HepG2 (cell line): ENCODE data around the gene WDR27. TPM values are rescaled to one million over a fixed set of nuclear protein-coding genes. Genes with fewer than 3 reads are reported as not detected.

Experiments used
- ATAC-seq: fragments of 200-7000 bp; cut with Tn5 transposase; 3 replicates; pipeline ENCODE4 v1.9.1; 2020; ENCODE audit warnings: mild to moderate bottlenecking, moderate library complexity
- BruUV-seq: library from RNA; stranded (reverse); fragments of 400-500 nt; replicated peaks from 2 replicates; lab custom pipeline; 2021; lab: Mats Ljungman, UMichigan
- CTCF ChIA-PET: fragments of 300-600 bp; formaldehyde crosslinking; extraction: SDS; loops from one replicate; lab custom pipeline; 2021; ENCODE audit warnings: low total read pairs, inconsistent platforms, low intra/inter-chr PET ratio; lab: Yijun Ruan, JAX
- POLR2A ChIA-PET: fragments of 350-600 bp; sonication (Branson Sonifier 250); formaldehyde crosslinking; loops from one replicate; lab custom pipeline; 2020; ENCODE audit warnings: antibody characterized with exemption, inconsistent platforms; lab: Yijun Ruan, JAX
- DNase-seq: peaks from one replicate; pipeline ENCODE4 v3.0.0-alpha.2; 2015; ENCODE audit warnings: low spot score
- FAIRE-seq: peaks from 3 replicates; lab custom pipeline; 2011; peaks lifted over from hg19 to GRCh38; lab: Jason Lieb, UNC
- H2AFZ ChIP-seq: one replicate; pipeline ENCODE4 v1.6.1; 2011; ENCODE audit warnings: low read length, inconsistent platforms
- H3K27ac ChIP-seq: fragments of 300-600 bp; 3 replicates; pipeline ENCODE4 v1.8.0; 2011; ENCODE audit warnings: mixed run types, mild to moderate bottlenecking, mixed read lengths, low read length, inconsistent platforms; ENCODE audit not compliant: insufficient read depth; ENCODE audit errors: extremely low read length
- H3K27me3 ChIP-seq, 2 experiments: fragments of 200-600 bp in 1 of 2; 2 replicates in 1 of 2; 3 replicates in 1 of 2; pipeline versions ENCODE4 v1.6.0 to v1.8.0; 2011; ENCODE audit warnings: low read length in 2 of 2, mild to moderate bottlenecking in 2 of 2, moderate library complexity in 2 of 2, inconsistent platforms in 1 of 2; ENCODE audit not compliant: insufficient read depth in 2 of 2, control insufficient read depth in 1 of 2
- H3K36me3 ChIP-seq, 2 experiments: fragments of 200-600 bp in 1 of 2; replicated peaks in 1 of 2; 2 replicates in 1 of 2; 3 replicates in 1 of 2; pipeline versions ENCODE4 v1.5.1 to v1.8.0; 2011; ENCODE audit warnings: low read length in 2 of 2, inconsistent platforms in 1 of 2; ENCODE audit not compliant: insufficient read depth in 2 of 2, control insufficient read depth in 1 of 2
- H3K4me1 ChIP-seq: 2 replicates; pipeline ENCODE4 v1.5.1; 2012; ENCODE audit warnings: low read length, inconsistent platforms; ENCODE audit not compliant: insufficient read depth
- H3K4me2 ChIP-seq: 2 replicates; pipeline ENCODE4 v1.6.0; 2011; ENCODE audit warnings: low read depth, low read length, inconsistent platforms
- H3K4me3 ChIP-seq, 3 experiments: fragments of 200-600 bp in 1 of 3; sonication (generic), shearing (Covaris generic) in 1 of 3; replicated peaks in 1 of 3; 2 replicates each; pipeline ENCODE4 v1.5.1; 2011 to 2016; ENCODE audit warnings: low read length in 3 of 3, inconsistent platforms in 2 of 3, low read depth in 2 of 3, mild to moderate bottlenecking in 2 of 3, control low read depth in 1 of 3, mixed read lengths in 1 of 3; ENCODE audit not compliant: insufficient read depth in 1 of 3
- H3K79me2 ChIP-seq: one replicate; pipeline ENCODE4 v1.6.1; 2011; ENCODE audit warnings: low read length, inconsistent platforms; ENCODE audit not compliant: insufficient read depth
- H3K9ac ChIP-seq: 2 replicates; pipeline ENCODE4 v1.6.0; 2011; ENCODE audit warnings: mild to moderate bottlenecking, low read depth, low read length, inconsistent platforms; ENCODE audit not compliant: insufficient read depth
- H3K9me3 ChIP-seq: 2 replicates; pipeline ENCODE4 v1.5.1; 2012; ENCODE audit warnings: mild to moderate bottlenecking, low read length
- H4K20me1 ChIP-seq: 2 replicates; pipeline ENCODE4 v1.6.0; 2011; ENCODE audit warnings: inconsistent platforms, mild to moderate bottlenecking, low read length, moderate library complexity; ENCODE audit not compliant: insufficient read depth
- ATF7 ChIP-seq, 2 experiments: fragments of 450-650 bp in 1 of 2; sonication (generic) in 1 of 2; formaldehyde crosslinking in 1 of 2; IDR thresholded peaks; 2 replicates each; pipeline versions ENCODE4 v1.4.0 to v1.6.1; 2016 to 2020; ENCODE audit warnings: antibody characterized with exemption in 1 of 2, mild to moderate bottlenecking in 1 of 2, missing genetic modification reagents in 1 of 2
- BRD4 ChIP-seq: sonication (generic); formaldehyde crosslinking; IDR thresholded peaks from 2 replicates; pipeline ENCODE4 v1.4.0; 2020; ENCODE audit warnings: missing genetic modification reagents
- CEBPG ChIP-seq: IDR thresholded peaks from 2 replicates; pipeline ENCODE4 v1.6.1; 2016
- GPN1 ChIP-seq: sonication (generic); formaldehyde crosslinking; IDR thresholded peaks from 2 replicates; pipeline ENCODE4 v1.5.1; 2020; ENCODE audit warnings: missing genetic modification reagents, borderline replicate concordance
- GTF3A ChIP-seq: sonication (generic); formaldehyde crosslinking; conservative IDR thresholded peaks from 2 replicates; pipeline ENCODE4 v1.4.0; 2020; ENCODE audit warnings: mild to moderate bottlenecking, missing genetic modification reagents
- HIC2 ChIP-seq: sonication (generic); formaldehyde crosslinking; IDR thresholded peaks from 2 replicates; pipeline ENCODE4 v1.9.0; 2022; ENCODE audit warnings: low read depth, missing genetic modification reagents
- KAT7 ChIP-seq: IDR thresholded peaks from 2 replicates; pipeline ENCODE4 v1.6.1; 2018; ENCODE audit warnings: borderline replicate concordance, missing compliant biosample characterization
- MTF2 ChIP-seq: sonication (generic); formaldehyde crosslinking; IDR thresholded peaks from 2 replicates; pipeline ENCODE4 v1.5.0; 2020; ENCODE audit warnings: missing genetic modification reagents, borderline replicate concordance
- NFYC ChIP-seq: IDR thresholded peaks from 2 replicates; pipeline ENCODE4 v1.6.1; 2016; ENCODE audit warnings: missing genetic modification reagents, missing compliant biosample characterization
- PLRG1 ChIP-seq: fragments of 450-650 bp; conservative IDR thresholded peaks from 2 replicates; pipeline ENCODE4 v1.6.1; 2016
- SRF ChIP-seq: IDR thresholded peaks from 2 replicates; pipeline ENCODE4 v1.6.1; 2011; ENCODE audit warnings: mild to moderate bottlenecking, low read depth, low read length, moderate library complexity
- TRIM24 ChIP-seq: sonication (generic); formaldehyde crosslinking; IDR thresholded peaks from 2 replicates; pipeline ENCODE4 v1.8.0; 2022; ENCODE audit warnings: mild to moderate bottlenecking, missing genetic modification reagents
- ZNF136 ChIP-seq: sonication (generic); formaldehyde crosslinking; IDR thresholded peaks from 2 replicates; pipeline ENCODE4 v1.8.1; 2022; ENCODE audit warnings: low read depth, mild to moderate bottlenecking, moderate library complexity, missing genetic modification reagents
- ZNF263 ChIP-seq: sonication (generic); formaldehyde crosslinking; IDR thresholded peaks from 2 replicates; pipeline ENCODE4 v1.4.0; 2020; ENCODE audit warnings: missing genetic modification reagents
- ZNF607 ChIP-seq: sonication (generic); formaldehyde crosslinking; IDR thresholded peaks from 2 replicates; pipeline ENCODE4 v1.5.1; 2020; ENCODE audit warnings: missing genetic modification reagents, mild to moderate bottlenecking, borderline replicate concordance
- ZNF777 ChIP-seq: sonication (generic); formaldehyde crosslinking; IDR thresholded peaks from 2 replicates; pipeline ENCODE4 v1.4.0; 2020; ENCODE audit warnings: missing genetic modification reagents
- WGBS: methylation state at CpG from one replicate; pipeline ENCODE4 v1.1.6; 2017; ENCODE audit warnings: low lambda C conversion rate; 5-methylcytosine and 5-hydroxymethylcytosine counted together
- in situ Hi-C: cut with HindIII; loops from 2 replicates; pipeline ENCODE4 v1.10.0; 2017; ENCODE audit warnings: low pct_unique_long_range_greater_than_20kb; ENCODE audit not compliant: extremely low pct_ligation_motif_present
- intact Hi-C: fragments of 100-400 bp; cut with micrococcal nuclease; formaldehyde crosslinking; loops from one replicate; pipeline ENCODE4 v1.10.0; 2022; ENCODE audit not compliant: unreplicated experiment
- polyA plus RNA-seq, 8 experiments: library from polyadenylated mRNA; depleted of rRNA in 3 of 8; stranded (reverse) in 7 of 8; unstranded in 1 of 8; fragments of >200 nt; fragmentation: Illumina TruSeq in 4 of 8; extraction: Trizol in 4 of 8; gene quantifications; 2 replicates each; pipeline versions ENCODE4 v1.2.1 to v1.2.3, GENCODE V29; 2011 to 2016; ENCODE audit warnings: low read depth in 4 of 8, missing spikeins in 1 of 8, mixed read lengths in 1 of 8; ENCODE audit not compliant: insufficient read depth in 1 of 8
- total RNA-seq, 5 experiments: library from RNA; depleted of rRNA; stranded (reverse); fragments of >200 nt; fragmentation: Illumina TruSeq; extraction: Trizol; gene quantifications; 2 replicates each; pipeline ENCODE4 v1.2.3, GENCODE V29; 2016; ENCODE audit warnings: low read depth in 1 of 5
- TF ChIP-seq, protein P1 (sequence below): sonication (generic); formaldehyde crosslinking; IDR thresholded peaks from 2 replicates; pipeline ENCODE4 v1.4.0; 2020; ENCODE audit warnings: missing genetic modification reagents
- TF ChIP-seq, protein P2 (sequence below): sonication (generic); formaldehyde crosslinking; conservative IDR thresholded peaks from 2 replicates; pipeline ENCODE4 v1.4.0; 2020; ENCODE audit warnings: missing genetic modification reagents

The WDR27 gene
- total and polyA plus RNA-seq, 2 of the 13 experiments (the other 11 are each of a cell fraction or from before 2014, with no cell fraction given) = 34.1 to 80.3 TPM

DNA sequence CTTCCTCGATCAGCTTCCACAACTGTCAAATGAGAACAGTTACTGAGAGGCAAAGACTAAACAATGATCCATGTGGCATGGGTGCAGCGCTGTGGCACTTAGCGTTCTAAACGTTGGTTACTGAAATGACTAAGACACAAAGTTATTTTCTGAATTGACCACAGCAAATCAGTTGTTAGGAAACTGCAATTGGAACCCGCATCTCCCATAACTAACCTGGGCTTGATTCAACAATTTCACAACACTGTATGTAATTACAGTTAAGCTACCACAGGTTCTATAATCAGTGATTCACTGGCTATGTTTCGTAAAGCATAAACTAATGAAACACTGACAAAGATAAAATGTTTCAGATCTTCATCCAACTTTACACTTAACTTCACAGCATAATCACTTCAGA is 12.5 kb downstream of the WDR27 start:
- ATAC-seq = no peak
- no peak for FAIRE-seq
- peaks cover 14% of the 10 kb centered on the region for H3K9me3 ChIP-seq
- TF ChIP-seq SRF (no peak), HIC2 (CRISPR knock-in tag) (no peak), MTF2 (CRISPR knock-in tag) (no peak), ZNF136 (CRISPR knock-in tag) (no peak), GTF3A (CRISPR knock-in tag) (no peak), BRD4 (CRISPR knock-in tag) (no peak), ZNF263 (CRISPR knock-in tag) (no peak), KAT7 (CRISPR knock-in tag) (no peak), NFYC (no peak), CEBPG (CRISPR knock-in tag) (no peak), GPN1 (CRISPR knock-in tag) (no peak), TRIM24 (no peak), PLRG1 (no peak), ATF7 (IDR thresholded peaks at IDR 0.05) (no peak), ATF7 (CRISPR knock-in tag; IDR thresholded peaks at IDR 0.05) (no peak), ZNF607 (CRISPR knock-in tag) (no peak), ZNF777 (CRISPR knock-in tag) (no peak)
- TF ChIP-seq, protein P1, sequence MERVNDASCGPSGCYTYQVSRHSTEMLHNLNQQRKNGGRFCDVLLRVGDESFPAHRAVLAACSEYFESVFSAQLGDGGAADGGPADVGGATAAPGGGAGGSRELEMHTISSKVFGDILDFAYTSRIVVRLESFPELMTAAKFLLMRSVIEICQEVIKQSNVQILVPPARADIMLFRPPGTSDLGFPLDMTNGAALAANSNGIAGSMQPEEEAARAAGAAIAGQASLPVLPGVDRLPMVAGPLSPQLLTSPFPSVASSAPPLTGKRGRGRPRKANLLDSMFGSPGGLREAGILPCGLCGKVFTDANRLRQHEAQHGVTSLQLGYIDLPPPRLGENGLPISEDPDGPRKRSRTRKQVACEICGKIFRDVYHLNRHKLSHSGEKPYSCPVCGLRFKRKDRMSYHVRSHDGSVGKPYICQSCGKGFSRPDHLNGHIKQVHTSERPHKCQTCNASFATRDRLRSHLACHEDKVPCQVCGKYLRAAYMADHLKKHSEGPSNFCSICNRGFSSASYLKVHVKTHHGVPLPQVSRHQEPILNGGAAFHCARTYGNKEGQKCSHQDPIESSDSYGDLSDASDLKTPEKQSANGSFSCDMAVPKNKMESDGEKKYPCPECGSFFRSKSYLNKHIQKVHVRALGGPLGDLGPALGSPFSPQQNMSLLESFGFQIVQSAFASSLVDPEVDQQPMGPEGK (CRISPR knock-in tag) = no peak
- TF ChIP-seq, protein P2, sequence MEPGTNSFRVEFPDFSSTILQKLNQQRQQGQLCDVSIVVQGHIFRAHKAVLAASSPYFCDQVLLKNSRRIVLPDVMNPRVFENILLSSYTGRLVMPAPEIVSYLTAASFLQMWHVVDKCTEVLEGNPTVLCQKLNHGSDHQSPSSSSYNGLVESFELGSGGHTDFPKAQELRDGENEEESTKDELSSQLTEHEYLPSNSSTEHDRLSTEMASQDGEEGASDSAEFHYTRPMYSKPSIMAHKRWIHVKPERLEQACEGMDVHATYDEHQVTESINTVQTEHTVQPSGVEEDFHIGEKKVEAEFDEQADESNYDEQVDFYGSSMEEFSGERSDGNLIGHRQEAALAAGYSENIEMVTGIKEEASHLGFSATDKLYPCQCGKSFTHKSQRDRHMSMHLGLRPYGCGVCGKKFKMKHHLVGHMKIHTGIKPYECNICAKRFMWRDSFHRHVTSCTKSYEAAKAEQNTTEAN = no peak
- peaks cover 2 to 32% of the 10 kb centered on the region in 2 experiments; a peak in 4 of 5 replicates for H3K36me3 ChIP-seq
- no peaks in the 10 kb centered on the region for H4K20me1 ChIP-seq
- H3K27ac ChIP-seq = no peak overlapping the region
- in situ Hi-C loops = loop anchor here (25.0 kb wide), 1 partner anchor 727 kb away; no protein-coding TSS in a partner anchor
- POLR2A ChIA-PET = interaction anchor here (1.0 kb wide), 1 partner anchor 12 kb away, joined by 3 read pairs; the partner anchor contains the start of genes C6orf120 and WDR27
- 95% methylated on average over 6 of the region's 6 CpGs for WGBS
- H3K4me3 ChIP-seq = no peak overlapping the region
- no TSS peak for BruUV-seq
- no peak for DNase-seq
- no peaks in the 10 kb centered on the region for H3K4me1 ChIP-seq
- peaks cover 12% of the 10 kb centered on the region for H3K79me2 ChIP-seq
- intact Hi-C loops = no loop called here
- H3K27me3 ChIP-seq = no peaks in the 10 kb centered on the region
- no peak overlapping the region for H3K4me2 ChIP-seq
- CTCF ChIA-PET = no interaction called here
- H2AFZ ChIP-seq = no peak overlapping the region
- no peak overlapping the region for H3K9ac ChIP-seq
